HG02981 (cell line): ENCODE measurements around the gene CSNK1A1L.
A peak's percentile ranks its signal among the peaks of the same experiment; 100 is the strongest.

Experiments
- ATAC-seq: cut with Tn5 transposase; IDR thresholded peaks from one replicate; pipeline ENCODE4 v1.9.1; 2021; ENCODE audit warnings: mild to moderate bottlenecking, moderate library complexity; ENCODE audit not compliant: unreplicated experiment

CSNK1A1L gene

DNA sequence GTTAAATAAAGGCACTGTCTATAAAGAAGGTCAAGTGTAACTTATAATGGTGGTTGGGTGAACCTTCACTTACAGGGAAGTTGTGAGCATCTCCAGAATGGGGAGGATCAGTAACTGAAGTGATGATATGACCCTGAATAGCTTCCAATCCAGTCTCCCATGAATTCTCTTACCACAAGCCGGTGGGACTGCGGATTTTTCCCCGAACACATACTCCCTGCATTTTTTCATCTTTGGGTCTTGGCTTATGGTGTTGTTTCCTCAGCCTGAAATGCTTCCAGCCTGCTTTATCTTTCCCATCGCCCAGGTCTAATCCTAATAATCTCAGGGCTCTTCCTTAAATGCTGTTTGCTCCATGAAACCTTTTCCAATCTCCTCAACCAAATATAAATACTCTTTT lies 2.0 kb upstream of the CSNK1A1L start:
- ATAC-seq, result no peak

DNA sequence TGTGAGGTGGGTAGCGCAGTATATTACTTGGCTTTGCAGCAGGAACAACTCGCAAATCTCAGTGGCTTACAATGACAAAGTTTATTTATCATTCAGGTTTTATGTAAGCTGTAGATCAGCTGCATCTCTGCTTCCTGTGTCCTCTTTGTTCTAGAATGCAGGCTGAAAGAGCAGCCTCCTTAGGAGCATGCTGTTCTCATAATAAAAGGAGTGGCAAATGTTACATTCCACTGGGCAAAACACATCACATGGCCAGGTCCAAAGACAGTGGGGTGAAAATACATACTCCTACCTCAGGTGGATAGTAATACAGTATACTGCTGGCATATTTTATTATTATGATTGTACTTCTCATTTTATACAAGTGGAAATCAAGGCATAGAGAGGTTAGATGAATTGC lies 1.2 kb upstream of the CSNK1A1L start:
- no peak for ATAC-seq

DNA sequence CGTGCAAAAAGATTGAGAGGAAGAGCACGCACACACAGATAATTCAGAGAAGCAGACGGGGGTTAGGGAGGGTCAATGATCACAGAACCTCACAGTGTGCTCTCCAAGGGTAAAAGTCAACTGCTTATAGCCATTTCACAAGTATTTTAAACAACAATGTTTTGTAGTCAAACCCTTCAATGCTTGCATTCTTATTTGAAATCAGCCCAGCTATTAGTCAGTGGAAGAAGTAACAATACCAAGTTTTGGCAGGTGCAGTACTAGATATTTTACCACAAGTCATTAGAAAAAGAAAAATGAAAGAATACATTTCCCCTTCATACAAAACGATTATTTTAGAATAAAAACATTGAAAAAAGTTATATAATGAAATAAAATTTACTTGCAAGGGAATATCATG lies 2.6 kb downstream of the CSNK1A1L start:
- ATAC-seq, result no peak

DNA sequence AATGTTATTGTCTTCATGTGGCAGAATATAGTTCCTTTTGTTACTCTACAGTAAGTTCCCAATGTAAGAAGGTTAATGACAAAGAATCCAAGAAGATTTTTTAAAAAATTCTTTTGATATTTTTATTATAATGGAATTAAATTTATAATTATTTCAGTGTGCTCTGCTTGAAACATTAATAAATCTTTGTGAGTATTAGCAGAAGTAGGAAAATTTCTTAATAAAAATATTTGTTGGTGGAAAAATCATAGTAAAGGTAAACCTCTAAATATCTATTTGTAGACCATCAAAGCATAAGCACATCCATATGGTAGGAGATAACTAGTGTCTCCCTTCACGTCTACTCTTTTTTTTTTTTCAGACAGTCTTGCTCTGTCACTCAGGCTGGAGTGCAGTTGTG lies 4.3 kb downstream of the CSNK1A1L start:
- ATAC-seq, result no peak

GRCh38 chr13:37100731-37101130 lies 4.7 kb downstream of the CSNK1A1L start:
- no peak for ATAC-seq

GRCh38 chr13:37097076-37097475 lies 8.4 kb downstream of the CSNK1A1L start:
- ATAC-seq, result no peak

GRCh38 chr13:37094840-37095239 lies 10.6 kb downstream of the CSNK1A1L start:
- ATAC-seq, result no peak

- no peak for ATAC-seq
Measured at GRCh38 chr13:37094099-37094498, 11.4 kb downstream of the CSNK1A1L start.

GRCh38 chr13:37091835-37092234 lies 13.6 kb downstream of the CSNK1A1L start:
- ATAC-seq, result no peak

GRCh38 chr13:37090912-37091311 lies 14.6 kb downstream of the CSNK1A1L start:
- no peak for ATAC-seq

DNA sequence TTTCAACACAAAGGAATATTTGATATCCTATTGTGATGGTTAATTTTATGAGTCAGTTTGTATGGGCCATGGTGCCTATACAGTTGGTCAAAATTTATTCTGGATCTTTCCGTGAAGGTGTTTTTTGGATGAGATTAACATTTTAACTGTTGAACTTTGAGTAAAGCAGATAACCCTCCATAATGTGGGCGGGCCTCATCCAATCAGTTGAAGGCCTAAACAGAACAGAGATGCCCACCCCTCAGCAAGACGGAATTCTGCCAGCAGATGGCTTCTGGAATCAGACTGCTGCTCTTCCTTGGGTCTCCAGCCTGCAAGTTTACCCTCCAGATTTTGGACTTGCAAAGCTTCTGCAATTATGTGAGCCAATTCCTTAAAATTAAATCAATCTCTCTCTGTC lies 16.0 kb downstream of the CSNK1A1L start:
- no peak for ATAC-seq

GRCh38 chr13:37087486-37087885 lies 18.0 kb downstream of the CSNK1A1L start:
- no peak for ATAC-seq

DNA sequence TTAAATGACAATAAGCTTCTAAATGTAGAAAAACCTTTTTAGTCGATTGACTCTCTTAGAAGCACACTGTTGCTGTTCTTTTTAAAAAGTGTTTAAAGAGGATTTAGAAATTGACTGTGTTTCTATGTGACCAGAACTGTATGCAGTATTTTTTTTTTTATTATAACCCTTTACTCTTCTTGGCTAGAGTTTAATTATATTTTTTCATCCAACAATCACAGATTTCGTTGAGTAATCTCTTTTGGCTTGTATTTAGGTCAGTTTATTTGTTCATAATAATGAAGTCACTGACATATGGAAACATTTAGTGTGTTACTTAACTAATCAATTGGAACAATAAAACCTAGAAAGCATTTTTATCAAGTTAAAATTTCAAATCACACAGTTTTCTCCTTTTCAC lies 19.9 kb downstream of the CSNK1A1L start:
- ATAC-seq, result no peak

GRCh38 chr13:37076818-37077217 lies 28.6 kb downstream of the CSNK1A1L start:
- ATAC-seq, result no peak

- no peak for ATAC-seq
Measured at GRCh38 chr13:37075164-37075563, 30.3 kb downstream of the CSNK1A1L start.

GRCh38 chr13:37074703-37075102 lies 30.8 kb downstream of the CSNK1A1L start:
- no peak for ATAC-seq

- ATAC-seq, result no peak
Measured at GRCh38 chr13:37072024-37072423, 33.4 kb downstream of the CSNK1A1L start.

- no peak for ATAC-seq
Measured at GRCh38 chr13:37070956-37071355, 34.5 kb downstream of the CSNK1A1L start.

DNA sequence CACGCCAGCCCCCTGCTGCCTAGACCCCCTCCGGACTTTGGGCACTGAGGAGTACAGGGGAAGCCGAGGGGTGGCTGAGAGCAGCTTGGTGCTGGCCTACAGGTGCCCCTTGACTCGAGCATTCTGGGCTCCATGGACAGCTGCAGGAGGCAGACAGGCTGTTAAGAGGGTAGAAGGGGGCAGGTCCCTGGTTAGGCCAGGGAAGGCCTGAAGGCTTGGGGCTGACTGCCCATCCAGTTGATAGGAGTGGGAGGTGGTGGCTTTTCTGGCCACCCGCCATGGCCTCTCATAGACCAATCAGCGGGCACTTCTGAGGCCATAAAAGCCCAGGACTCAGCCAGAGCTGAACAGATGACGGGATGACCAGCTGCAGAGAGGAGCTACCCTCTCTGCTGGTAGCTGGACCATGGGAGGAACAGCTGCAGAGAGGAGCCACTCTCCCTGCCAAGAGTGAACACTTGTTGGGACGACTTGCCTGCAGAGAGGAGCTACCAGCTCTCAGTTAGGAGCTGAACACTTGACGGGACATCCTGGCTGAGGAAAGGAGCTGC lies 35.2 kb downstream of the CSNK1A1L start:
- ATAC-seq, result no peak

DNA sequence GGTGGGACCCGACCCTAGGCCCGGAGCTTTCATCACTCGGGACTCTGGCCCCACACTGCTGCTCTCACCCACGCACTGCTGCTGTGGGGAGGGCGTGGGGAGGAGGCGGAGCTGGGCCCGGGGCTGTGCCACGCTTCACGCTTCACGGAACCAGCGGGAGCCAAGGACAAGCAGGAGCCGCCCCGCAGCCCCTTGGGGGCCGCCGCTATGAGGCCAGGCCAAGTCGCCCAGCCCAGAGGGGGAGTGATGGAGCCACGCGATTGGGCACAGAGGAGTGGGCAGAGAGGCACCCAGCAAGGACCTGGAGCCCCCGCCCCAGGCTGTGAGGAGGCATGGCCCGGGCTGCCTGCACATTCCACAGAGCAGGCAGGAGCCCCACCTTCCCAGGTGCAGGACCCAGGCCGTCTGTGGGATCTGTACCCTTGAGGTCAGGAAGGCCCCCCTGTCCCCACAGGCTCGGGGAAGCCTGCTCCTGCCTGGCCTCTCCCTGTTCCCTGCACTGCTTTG lies 35.8 kb downstream of the CSNK1A1L start:
- no peak for ATAC-seq

- no peak for ATAC-seq
Measured at GRCh38 chr13:37068962-37069361, 36.5 kb downstream of the CSNK1A1L start.

GRCh38 chr13:37067874-37068273 lies 37.6 kb downstream of the CSNK1A1L start:
- peak; percentile 42 for ATAC-seq

DNA sequence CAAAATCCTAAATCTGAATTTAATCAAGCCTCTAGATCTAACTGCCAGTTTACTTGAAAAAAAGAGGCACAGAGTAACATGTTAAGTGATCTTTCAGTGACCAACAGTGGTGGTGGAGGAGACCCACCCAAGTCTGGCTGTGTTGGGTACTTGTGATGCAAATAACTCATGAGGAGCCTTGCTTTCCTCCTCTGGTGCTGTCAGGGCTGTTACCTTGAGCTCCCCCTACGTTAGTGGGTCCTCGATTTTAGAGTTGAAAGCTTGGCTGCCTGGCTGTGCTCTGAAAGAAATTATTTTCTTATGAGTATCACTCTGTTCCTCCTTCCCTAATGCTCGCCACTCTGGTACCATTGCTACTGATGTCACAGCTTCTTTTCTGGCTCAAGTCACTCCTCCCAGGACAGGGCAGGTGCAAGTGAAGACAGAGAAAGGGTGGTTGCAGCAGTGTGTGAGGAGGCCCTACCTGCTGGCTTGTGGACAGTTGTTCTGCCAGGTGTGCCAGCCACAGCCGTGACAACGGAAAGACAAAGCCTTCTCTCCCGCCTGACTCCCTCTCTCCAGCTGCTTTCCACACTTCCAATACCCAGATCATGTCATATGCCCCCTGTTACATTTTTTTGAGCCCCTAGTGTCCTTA lies 39.5 kb downstream of the CSNK1A1L start:
- ATAC-seq, result no peak
